ENCODE measurements around the gene PTPRN2.

- no peak for TF ChIP-seq CTCF (IDR thresholded peaks at IDR 0.05)
- no peak for TF ChIP-seq SIN3A (IDR thresholded peaks at IDR 0.05; ENCODE audit: borderline replicate concordance, insufficient read depth, low read depth, low read length)
- TF ChIP-seq POLR2AphosphoS5 (IDR thresholded peaks at IDR 0.05; ENCODE audit: low read depth, low read length): no peak
- no peak for TF ChIP-seq TCF7L2 (IDR thresholded peaks at IDR 0.05; ENCODE audit: low read depth, low read length)
Measured at GRCh38 chr7:157857578-157858075, 730.0 kb downstream of the PTPRN2 start.
